Measurements from ENCODE around the gene PPP6R2. TPM values are rescaled to one million over a fixed set of nuclear protein-coding genes. Genes with fewer than 3 reads are reported as not detected.
"Not testable (repeated sequence)": the region's sequence is repeated elsewhere in the genome, so short reads cannot be mapped to it uniquely, and the experiment has no call there.

The PPP6R2 gene
- polyA plus RNA-seq, 3 donors, result 9.1 to 74.5 (median 10.3) TPM

- H3K36me3 Mint-ChIP-seq, result peaks cover 0 to under 1% of the 10 kb centered on the region in 2 donors
These were observed 22.3 kb upstream of the PPP6R2 start for GRCh38 chr22:50320671-50321325.

GRCh38 chr22:50322382-50323104 is 20.6 kb upstream of the PPP6R2 start:
- H3K9ac ChIP-seq (ENCODE audit: insufficient read depth, low read length, poor library complexity, severe bottlenecking); H3K36me3 ChIP-seq (replicated peaks in 1 of 2; ENCODE audit: control insufficient read depth in 1 of 2, insufficient read depth in 2 of 2, low read length in 2 of 2); H3K36me3 Mint-ChIP-seq; H3K4me3 ChIP-seq (replicated peaks in 1 of 3; ENCODE audit: low read depth in 2 of 3, low read length in 3 of 3); H3K9me3 ChIP-seq (replicated peaks in 1 of 2; ENCODE audit: control insufficient read depth in 1 of 2, insufficient read depth in 1 of 2, low read length in 2 of 2); H3K27me3 ChIP-seq (ENCODE audit: control insufficient read depth in 2 of 2, insufficient read depth in 2 of 2, low read length in 2 of 2); H4K20me1 ChIP-seq (ENCODE audit: insufficient read depth, low read length); H3K4me2 ChIP-seq (replicated peaks; ENCODE audit: extremely low read depth, low read length, poor library complexity, severe bottlenecking); DNase-seq; intact Hi-C loops (cut with micrococcal nuclease); H3K27ac ChIP-seq (ENCODE audit: low read depth in 1 of 2, low read length in 2 of 2); H3K27ac Mint-ChIP-seq; H2AFZ ChIP-seq (ENCODE audit: insufficient read depth, low read depth, low read length, poor library complexity, severe bottlenecking); H3K4me3 Mint-ChIP-seq; H3K9me3 Mint-ChIP-seq; H3K79me2 ChIP-seq (ENCODE audit: insufficient read depth, low read length): not testable (repeated sequence)
- peaks cover 7 to 12% of the 10 kb centered on the region in 2 donors for H3K4me1 ChIP-seq (ENCODE audit: control insufficient read depth in 1 of 2, insufficient read depth in 2 of 2, low read length in 2 of 2)
- Mint-ChIP-seq H3K27me3 (ENCODE audit: low read depth in 3 of 3) (peaks cover 6 to 24% (median 19%) of the 10 kb centered on the region in 3 donors), H3K4me1 (peaks cover 13% of the 10 kb centered on the region)
- 98% methylated on average over 6 of the region's 10 CpGs for WGBS (ENCODE audit: insufficient coverage)

More at GRCh38 chr22:50320671-50321325, 22.3 kb upstream of the PPP6R2 start:
- Histone ChIP-seq H3K9me3 (replicated peaks in 1 of 2; ENCODE audit: control insufficient read depth in 1 of 2, insufficient read depth in 1 of 2, low read length in 2 of 2) (no peaks in the 10 kb centered on the region), H3K4me1 (ENCODE audit: control insufficient read depth in 1 of 2, insufficient read depth in 2 of 2, low read length in 2 of 2) (no peaks in the 10 kb centered on the region), H3K27me3 (ENCODE audit: control insufficient read depth in 2 of 2, insufficient read depth in 2 of 2, low read length in 2 of 2) (peaks cover 0 to 3% of the 10 kb centered on the region in 2 donors), H3K36me3 (replicated peaks in 1 of 2; ENCODE audit: control insufficient read depth in 1 of 2, insufficient read depth in 2 of 2, low read length in 2 of 2) (no peaks in the 10 kb centered on the region), H3K4me3 (replicated peaks in 1 of 3; ENCODE audit: low read depth in 2 of 3, low read length in 3 of 3) (no peak overlapping the region), H3K27ac (ENCODE audit: low read depth in 1 of 2, low read length in 2 of 2) (no peak overlapping the region), H2AFZ (ENCODE audit: insufficient read depth, low read depth, low read length, poor library complexity, severe bottlenecking) (no peak overlapping the region), H3K79me2 (ENCODE audit: insufficient read depth, low read length) (no peaks in the 10 kb centered on the region), H3K9ac (ENCODE audit: insufficient read depth, low read length, poor library complexity, severe bottlenecking) (no peak overlapping the region), H4K20me1 (ENCODE audit: insufficient read depth, low read length) (no peaks in the 10 kb centered on the region), H3K4me2 (replicated peaks; ENCODE audit: extremely low read depth, low read length, poor library complexity, severe bottlenecking) (no peak overlapping the region)
- TF ChIP-seq CTCF (IDR thresholded peaks at IDR 0.05), result no peak
- WGBS (ENCODE audit: insufficient coverage), result 90% methylated on average over 5 of the region's 10 CpGs
- no peak overlapping the region for H3K27ac Mint-ChIP-seq
- no peaks in the 10 kb centered on the region for H3K9me3 Mint-ChIP-seq
- H3K4me1 Mint-ChIP-seq, result peaks cover 5% of the 10 kb centered on the region
- no peak overlapping the region for H3K4me3 Mint-ChIP-seq
- no peak for DNase-seq
- peaks cover 5 to 17% (median 12%) of the 10 kb centered on the region in 3 donors for H3K27me3 Mint-ChIP-seq (ENCODE audit: low read depth in 3 of 3)
- intact Hi-C loops (cut with micrococcal nuclease), result no loop called here
